GM18873 (cell line): ENCODE data around the gene RNF150.
"Not testable (repeated sequence)": the region's sequence is repeated elsewhere in the genome, so short reads cannot be mapped to it uniquely, and the experiment has no call there.

ENCODE experiments used
- ATAC-seq: cut with Tn5 transposase; IDR thresholded peaks from one replicate; pipeline ENCODE4 v1.9.1; 2021; ENCODE audit warnings: mild to moderate bottlenecking, moderate library complexity, moderate number of reproducible peaks; ENCODE audit not compliant: unreplicated experiment, low FRiP score

Gene RNF150

GRCh38 chr4:141133146-141133998 is at the start of gene RNF150:
TSS of gene RNF150 (minus strand) at chr4:141133469.
- no peak for ATAC-seq

DNA sequence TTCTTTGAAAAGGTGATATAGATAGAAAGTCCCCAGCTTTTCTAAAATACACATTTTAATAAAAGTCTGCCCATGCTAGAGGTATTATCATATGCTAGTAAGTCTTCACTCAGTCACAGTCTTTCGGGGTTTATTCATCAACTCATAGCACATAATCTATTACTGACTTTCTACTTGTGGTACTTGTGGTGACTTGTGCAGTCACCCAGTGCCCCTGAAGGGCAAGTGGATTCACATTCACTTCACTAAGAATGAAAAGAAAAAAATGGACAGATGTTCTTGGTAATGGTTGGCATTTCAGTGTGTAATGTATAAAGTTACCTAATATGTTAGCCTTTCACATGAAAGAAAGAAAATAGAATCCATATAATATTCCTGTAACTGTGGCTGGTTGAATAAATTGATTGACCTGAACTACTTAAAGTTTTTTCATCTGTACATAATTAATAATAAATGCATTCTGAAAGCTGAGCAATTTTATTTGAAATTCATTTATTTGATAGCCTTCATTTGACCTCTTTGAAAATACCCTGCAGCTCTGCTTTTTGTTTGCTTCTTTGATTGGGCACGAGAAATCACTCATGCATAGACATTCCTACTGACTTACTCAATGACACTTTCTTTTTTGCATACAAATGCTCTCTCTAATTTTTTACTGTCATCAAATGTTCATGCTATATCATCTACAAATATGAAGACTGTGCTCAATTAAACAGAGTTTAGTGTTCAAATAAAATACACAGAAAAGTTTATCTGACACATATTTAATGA is 47.9 kb upstream of the RNF150 start:
- no peak for ATAC-seq

DNA sequence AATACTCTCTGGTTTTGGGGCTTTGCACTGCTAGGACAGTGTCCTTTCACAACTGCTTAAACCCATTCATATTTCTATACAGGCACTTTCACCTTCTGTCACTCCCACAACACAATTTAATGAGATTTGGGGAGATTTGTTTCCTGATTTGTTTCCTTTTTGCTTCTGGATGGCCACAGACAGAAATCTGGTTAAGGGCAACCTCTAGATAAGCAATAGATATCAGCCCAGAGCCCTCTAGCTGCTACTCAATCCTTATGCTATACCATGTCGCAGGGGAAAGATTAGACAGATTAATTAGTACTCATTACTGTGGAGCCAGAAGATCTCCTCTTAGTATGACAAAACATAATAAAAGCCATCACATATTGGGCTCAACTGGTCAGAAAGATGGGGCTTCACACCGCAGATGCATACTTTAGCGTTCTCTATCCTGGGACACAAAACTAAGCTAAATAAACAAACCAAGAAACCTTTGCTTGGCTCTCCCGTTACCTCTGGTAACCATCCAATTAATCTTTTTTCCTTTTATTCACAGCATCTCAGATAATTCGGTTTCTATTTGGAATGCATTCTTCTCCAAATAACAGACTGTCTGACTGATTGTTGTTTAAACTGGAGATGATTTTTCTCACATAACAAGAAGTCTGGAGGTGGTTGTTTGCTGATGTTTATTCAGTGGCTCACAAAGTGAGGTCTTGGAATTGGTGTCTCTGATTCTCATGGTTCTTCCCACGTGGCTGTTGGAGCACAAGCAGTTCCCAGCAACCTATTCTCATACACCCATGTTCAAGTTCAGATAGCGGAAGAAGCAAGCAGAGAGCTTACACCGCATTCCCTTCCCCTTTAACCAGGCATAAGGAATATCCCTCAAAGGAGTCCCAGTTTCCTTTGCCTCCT is 46.5 kb upstream of the RNF150 start:
- no peak for ATAC-seq

GRCh38 chr4:141177171-141177570 is 43.9 kb upstream of the RNF150 start:
- ATAC-seq, result no peak

DNA sequence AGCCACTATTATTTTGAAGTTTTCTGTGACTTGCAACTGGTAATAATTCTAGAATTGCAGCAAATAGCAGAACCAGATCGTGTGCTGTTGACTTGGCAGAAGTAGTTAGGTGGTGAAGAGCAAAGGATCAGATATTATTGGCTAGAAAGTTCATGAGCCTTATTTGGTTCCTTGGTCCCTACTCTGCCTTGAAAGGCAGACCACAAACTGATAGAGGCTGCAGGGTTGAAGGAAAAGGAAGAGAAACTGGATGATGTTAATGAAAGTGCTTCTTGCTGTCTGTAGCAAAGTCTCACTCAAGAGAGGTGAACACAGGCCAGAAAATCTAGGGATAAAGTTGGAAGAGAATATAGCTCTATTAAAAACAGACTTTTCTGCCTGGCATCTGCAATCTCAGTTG is 41.2 kb upstream of the RNF150 start:
- no peak for ATAC-seq

DNA sequence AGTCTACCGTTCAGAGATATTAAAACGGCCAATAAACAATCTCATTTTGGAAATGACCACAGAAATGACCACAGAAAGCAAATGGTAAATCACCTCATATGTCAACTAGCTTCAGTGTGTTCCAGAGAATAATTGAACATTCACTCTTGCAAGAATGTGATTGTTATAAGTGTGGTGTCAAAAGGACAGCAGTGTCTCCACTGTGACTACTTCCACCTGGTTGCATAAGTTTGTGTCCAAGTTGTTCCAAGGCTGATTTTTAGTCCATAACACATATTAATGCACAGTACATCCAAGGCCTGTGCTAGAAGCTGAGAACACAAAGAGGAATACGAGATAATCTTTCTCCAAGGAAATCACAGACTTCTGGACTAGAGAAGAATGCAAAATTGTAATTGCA is 37.4 kb upstream of the RNF150 start:
- ATAC-seq, result no peak

DNA sequence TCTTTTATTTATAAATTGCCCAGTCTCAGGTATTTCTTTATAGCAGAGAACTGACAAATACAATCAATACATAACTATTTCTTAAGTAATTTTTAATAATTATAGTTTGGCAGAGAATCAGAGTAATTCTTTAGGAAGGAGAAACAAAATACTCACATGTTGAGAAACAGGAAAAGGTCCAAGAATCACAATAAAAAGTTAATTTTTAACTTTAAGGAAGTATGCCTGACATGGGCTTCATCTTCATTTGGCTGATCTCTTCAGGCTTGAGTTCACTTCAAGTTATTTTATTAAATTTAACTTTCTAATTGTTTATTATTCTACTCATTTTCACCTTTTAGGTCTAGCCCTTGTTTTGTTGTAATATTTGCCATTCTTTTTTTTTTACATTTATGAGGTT is 36.1 kb upstream of the RNF150 start:
- ATAC-seq, result no peak

- not testable (repeated sequence) for ATAC-seq
Measured at GRCh38 chr4:141165001-141165400, 31.7 kb upstream of the RNF150 start.

GRCh38 chr4:141159027-141159426 is 25.8 kb upstream of the RNF150 start:
- ATAC-seq, result no peak

DNA sequence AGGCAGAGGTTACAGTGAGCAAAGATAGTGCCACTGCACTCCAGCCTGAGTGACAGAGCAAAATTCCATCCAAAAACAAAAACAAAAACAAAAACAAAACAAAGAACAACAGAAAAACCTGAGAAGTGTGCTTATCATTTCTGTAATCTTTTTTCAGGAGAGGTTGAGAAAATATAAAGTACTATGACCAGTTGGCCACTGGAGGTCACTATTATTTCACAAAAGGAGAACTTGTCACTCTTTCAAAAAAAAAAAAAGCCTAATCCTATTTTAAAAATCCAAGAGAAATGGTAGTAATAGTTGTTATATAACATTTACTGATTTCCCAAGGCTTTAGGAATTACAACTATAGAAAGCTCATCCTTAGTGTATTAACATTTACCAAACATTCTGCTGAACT is 24.9 kb upstream of the RNF150 start:
- ATAC-seq, result no peak

- no peak for ATAC-seq
Measured at GRCh38 chr4:141155586-141155985, 22.3 kb upstream of the RNF150 start.

- ATAC-seq, result no peak
Measured at GRCh38 chr4:141154725-141155124, 21.5 kb upstream of the RNF150 start.

GRCh38 chr4:141153751-141154510 is 20.7 kb upstream of the RNF150 start:
- no peak for ATAC-seq

DNA sequence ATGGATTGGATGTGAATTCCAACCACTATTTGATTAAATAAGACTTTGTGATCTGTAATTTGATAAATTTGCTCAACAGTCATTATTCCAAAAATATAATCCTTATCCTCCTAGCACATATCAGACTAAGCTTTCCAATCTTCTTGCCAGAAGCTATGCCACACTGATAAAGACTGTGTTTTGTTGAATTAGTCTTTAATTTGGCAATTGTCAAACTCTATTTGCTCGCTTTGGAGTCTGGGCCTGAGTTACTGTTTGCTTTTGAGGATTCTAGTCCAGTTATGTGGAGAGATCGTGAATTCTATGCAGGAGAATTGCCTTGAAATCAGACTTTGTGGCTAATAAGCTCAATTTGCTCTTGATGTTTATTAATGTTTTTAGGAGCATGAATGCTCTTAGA is 10.9 kb upstream of the RNF150 start:
- ATAC-seq, result no peak

- ATAC-seq, result no peak
Measured at GRCh38 chr4:141142423-141142822, 9.2 kb upstream of the RNF150 start.

GRCh38 chr4:141140391-141141200 is 7.3 kb upstream of the RNF150 start:
- no peak for ATAC-seq

DNA sequence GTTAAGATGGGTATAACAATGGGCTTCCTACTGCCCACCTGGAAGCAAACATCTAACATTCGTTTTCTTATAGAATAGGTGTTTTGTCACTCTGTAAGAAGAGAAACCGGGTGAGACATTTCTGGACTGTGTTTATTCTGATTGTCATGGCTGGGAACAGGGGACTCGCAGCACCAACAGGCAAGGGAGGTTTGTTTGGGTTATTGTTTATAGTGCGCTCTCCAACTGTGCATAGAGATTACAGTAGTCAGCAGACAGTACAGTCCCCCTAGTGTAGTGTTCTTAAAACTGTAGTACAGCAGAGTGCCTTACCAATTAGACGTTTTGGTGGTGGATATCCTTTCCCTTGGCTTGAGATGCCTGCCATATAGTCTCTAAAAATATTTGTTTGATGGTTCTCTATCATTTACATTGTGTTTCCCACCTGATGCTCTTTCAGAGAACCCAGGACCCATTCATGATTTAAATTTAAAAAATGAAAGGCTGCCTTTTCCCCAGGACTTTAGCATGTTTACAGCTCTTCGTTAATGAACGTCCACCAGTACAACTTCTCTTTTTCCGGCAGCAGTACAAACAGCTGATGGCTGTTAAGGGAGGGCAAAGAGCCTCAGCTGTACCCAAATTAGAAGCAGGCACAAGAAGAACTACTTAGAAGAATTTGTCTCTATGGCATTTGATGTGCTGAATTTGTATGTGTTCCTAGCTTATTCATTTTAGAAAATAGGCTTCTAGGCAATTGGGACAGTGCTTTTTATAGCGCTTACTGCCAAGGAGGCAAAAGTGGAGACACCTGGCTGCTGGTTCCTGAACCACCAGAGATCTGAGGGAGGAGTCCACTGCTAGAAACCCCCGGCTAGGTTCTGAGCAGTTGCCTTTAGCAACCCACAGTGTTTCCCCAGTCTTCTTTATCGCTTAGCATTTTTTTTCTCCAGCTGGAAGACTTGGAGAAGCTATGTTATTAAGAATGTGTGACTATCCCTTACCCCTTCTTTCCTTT is 1.0 kb upstream of the RNF150 start:
- ATAC-seq, result no peak

GRCh38 chr4:141132709-141133145 is 542 bp downstream of the RNF150 start:
- ATAC-seq, result no peak
